OCI-LY1 (cell line): ENCODE measurements around the gene SLC17A1.

Source experiments
- H2AFZ ChIP-seq: fragments of 200-600 bp; sonication (generic), shearing (Covaris generic); 2 replicates; pipeline ENCODE4 v1.6.0; 2014; ENCODE audit warnings: antibody characterized with exemption, mild to moderate bottlenecking, low read length
- H3F3A ChIP-seq: fragments of 200-600 bp; sonication (generic), shearing (Covaris generic); 2 replicates; pipeline ENCODE4 v1.6.0; 2014; ENCODE audit warnings: mild to moderate bottlenecking, antibody characterized with exemption, low read length, moderate library complexity; ENCODE audit not compliant: insufficient read depth
- H3K27ac ChIP-seq: fragments of 200-600 bp; sonication (generic); 2 replicates; pipeline ENCODE4 v1.5.1; 2014; ENCODE audit warnings: low read length, mixed run types, mild to moderate bottlenecking, low read depth; ENCODE audit not compliant: poor library complexity, severe bottlenecking
- H3K27me3 ChIP-seq: fragments of 200-600 bp; sonication (generic); 2 replicates; pipeline ENCODE4 v1.6.0; 2014; ENCODE audit warnings: antibody characterized with exemption, mild to moderate bottlenecking, low read length, moderate library complexity; ENCODE audit not compliant: insufficient read depth
- H3K36me3 ChIP-seq: fragments of 200-600 bp; sonication (generic); 2 replicates; pipeline ENCODE4 v1.6.1; 2014; ENCODE audit warnings: mild to moderate bottlenecking, antibody characterized with exemption, low read length, moderate library complexity, mixed read lengths; ENCODE audit not compliant: insufficient read depth
- H3K4me1 ChIP-seq: fragments of 200-600 bp; sonication (generic); 2 replicates; pipeline ENCODE4 v1.5.1; 2014; ENCODE audit warnings: mild to moderate bottlenecking, low read length, moderate library complexity; ENCODE audit not compliant: insufficient read depth, severe bottlenecking
- H3K4me2 ChIP-seq: fragments of 200-600 bp; sonication (generic), shearing (Covaris generic); 2 replicates; pipeline ENCODE4 v1.6.1; 2014; ENCODE audit warnings: low read length
- H3K4me3 ChIP-seq: fragments of 200-600 bp; sonication (generic); 2 replicates; pipeline ENCODE4 v1.5.1; 2014; ENCODE audit warnings: low read length, low read depth, mild to moderate bottlenecking, mixed read lengths; ENCODE audit not compliant: poor library complexity, severe bottlenecking
- H3K79me2 ChIP-seq: fragments of 200-600 bp; shearing (Covaris generic); 2 replicates; pipeline ENCODE4 v1.6.1; 2016; ENCODE audit warnings: mixed run types, low read length, mixed read lengths; ENCODE audit not compliant: insufficient read depth
- H3K9ac ChIP-seq: fragments of 200-600 bp; sonication (generic), shearing (Covaris generic); 2 replicates; pipeline ENCODE4 v1.6.1; 2014; ENCODE audit warnings: mild to moderate bottlenecking, low read length, mixed read lengths
- H3K9me2 ChIP-seq: fragments of 200-600 bp; sonication (generic), shearing (Covaris generic); 2 replicates; pipeline ENCODE4 v1.6.1; 2014; ENCODE audit warnings: low read depth, mild to moderate bottlenecking, low read length, mixed read lengths
- H3K9me3 ChIP-seq: fragments of 200-600 bp; shearing (Covaris generic); 2 replicates; pipeline ENCODE4 v1.6.1; 2014; ENCODE audit warnings: low read length, mixed read lengths
- H4K20me1 ChIP-seq: fragments of 200-600 bp; sonication (generic), shearing (Covaris generic); 2 replicates; pipeline ENCODE4 v1.6.0; 2016; ENCODE audit warnings: mild to moderate bottlenecking, low read length; ENCODE audit not compliant: insufficient read depth
- CTCF ChIP-seq: fragments of 200-600 bp; sonication (generic), shearing (Covaris generic); IDR thresholded peaks from 2 replicates; pipeline ENCODE4 v1.5.1; 2017; ENCODE audit warnings: mild to moderate bottlenecking, antibody characterized with exemption, low read length, moderate library complexity, mixed read lengths
- EZH2 ChIP-seq: fragments of 200-600 bp; sonication (generic), shearing (Covaris generic); IDR thresholded peaks from 2 replicates; pipeline ENCODE4 v1.8.0; 2017; ENCODE audit warnings: borderline replicate concordance, mixed run types, mild to moderate bottlenecking, antibody characterized with exemption, low read length, moderate library complexity, mixed read lengths

Gene SLC17A1

GRCh38 chr6:25834950-25835349, 3.1 kb upstream of the SLC17A1 start:
- no peaks in the 10 kb centered on the region for H3F3A ChIP-seq
- TF ChIP-seq CTCF (no peak), EZH2 (no peak)
- H3K4me3 ChIP-seq = no peak overlapping the region
- H2AFZ ChIP-seq = no peak overlapping the region
- no peak overlapping the region for H3K4me2 ChIP-seq
- no peaks in the 10 kb centered on the region for H3K4me1 ChIP-seq
- no peaks in the 10 kb centered on the region; the same call in 1 of the 2 replicates for H3K27me3 ChIP-seq
- H3K79me2 ChIP-seq = no peaks in the 10 kb centered on the region
- no peaks in the 10 kb centered on the region for H3K9me3 ChIP-seq
- no peaks in the 10 kb centered on the region for H4K20me1 ChIP-seq
- H3K9me2 ChIP-seq = no peaks in the 10 kb centered on the region
- H3K27ac ChIP-seq = no peak overlapping the region
- no peaks in the 10 kb centered on the region for H3K36me3 ChIP-seq
- no peak overlapping the region for H3K9ac ChIP-seq

- H3K27me3 ChIP-seq = no peaks in the 10 kb centered on the region; the same call in 1 of the 2 replicates
- no peak overlapping the region for H2AFZ ChIP-seq
- no peaks in the 10 kb centered on the region for H3K9me2 ChIP-seq
- no peaks in the 10 kb centered on the region for H3F3A ChIP-seq
- no peak overlapping the region for H3K4me2 ChIP-seq
- H3K4me1 ChIP-seq = no peaks in the 10 kb centered on the region
- no peak overlapping the region for H3K9ac ChIP-seq
- no peaks in the 10 kb centered on the region for H3K9me3 ChIP-seq
- H4K20me1 ChIP-seq = no peaks in the 10 kb centered on the region
- H3K36me3 ChIP-seq = no peaks in the 10 kb centered on the region
- no peak overlapping the region for H3K4me3 ChIP-seq
- no peak overlapping the region for H3K27ac ChIP-seq
- TF ChIP-seq CTCF (no peak), EZH2 (no peak)
- H3K79me2 ChIP-seq = no peaks in the 10 kb centered on the region
Observed at GRCh38 chr6:25833136-25833535, 1.3 kb upstream of the SLC17A1 start.

GRCh38 chr6:25832670-25833069, 818 bp upstream of the SLC17A1 start:
- TF ChIP-seq EZH2 (no peak), CTCF (no peak)
- H3K4me1 ChIP-seq = no peaks in the 10 kb centered on the region
- H3K4me2 ChIP-seq = no peak overlapping the region
- no peak overlapping the region for H3K27ac ChIP-seq
- no peaks in the 10 kb centered on the region for H3K36me3 ChIP-seq
- no peaks in the 10 kb centered on the region for H3K79me2 ChIP-seq
- no peaks in the 10 kb centered on the region; the same call in 1 of the 2 replicates for H3K27me3 ChIP-seq
- no peaks in the 10 kb centered on the region for H3K9me3 ChIP-seq
- no peak overlapping the region for H2AFZ ChIP-seq
- H3K4me3 ChIP-seq = no peak overlapping the region
- H3K9me2 ChIP-seq = no peaks in the 10 kb centered on the region
- no peak overlapping the region for H3K9ac ChIP-seq
- no peaks in the 10 kb centered on the region for H3F3A ChIP-seq
- no peaks in the 10 kb centered on the region for H4K20me1 ChIP-seq
